ENCODE data around the gene OSER1. TPM values are rescaled to one million over a fixed set of nuclear protein-coding genes. Genes with fewer than 3 reads are reported as not detected.

Gene OSER1
- total RNA-seq, 1 experiment from 2014 or later, result 35.7 TPM

- no peak overlapping the region for H3K27ac ChIP-seq (ENCODE audit: insufficient read length, low read depth, low read length)
- H2AFZ ChIP-seq (ENCODE audit: low read length), result no peak overlapping the region
- H2AK5ac ChIP-seq (ENCODE audit: insufficient read length, low read length), result no peak overlapping the region
- no peak overlapping the region for H3T11ph ChIP-seq (ENCODE audit: low read length)
- no peaks in the 10 kb centered on the region for H3K79me2 ChIP-seq (ENCODE audit: insufficient read depth, low read length)
- no peaks in the 10 kb centered on the region for H3K27me3 ChIP-seq (ENCODE audit: insufficient read depth, low read length)
- Mint-ChIP-seq H3K36me3 (ENCODE audit: insufficient read depth in 1 of 3, low read depth in 3 of 3) (no peaks in the 10 kb centered on the region), H3K27ac (no peak overlapping the region), H3K4me1 (peaks cover 2 to 8% of the 10 kb centered on the region in 2 experiments), H3K27me3 (ENCODE audit: low read depth) (peaks cover 6% of the 10 kb centered on the region), H3K4me3 (no peak overlapping the region), H3K9me3 (no peaks in the 10 kb centered on the region; a peak in 1 of 5 replicates)
- no CpG with 5 or more reads among the region's 50 CpGs for WGBS (ENCODE audit: extremely low coverage, insufficient read length, low lambda C conversion rate)
- H4K8ac ChIP-seq (replicated peaks; ENCODE audit: insufficient read length, low read depth, low read length), result no peak overlapping the region
- H2BK5ac ChIP-seq (ENCODE audit: insufficient read length, low read length), result no peak overlapping the region
- H3K18ac ChIP-seq (ENCODE audit: insufficient read length, low read depth, low read length), result no peak overlapping the region
- H4K91ac ChIP-seq (ENCODE audit: insufficient read length, low read depth, low read length), result no peak overlapping the region
- H2BK15ac ChIP-seq (ENCODE audit: low read depth, low read length), result no peak overlapping the region
- no peak overlapping the region for H3K9ac ChIP-seq (ENCODE audit: extremely low read depth, insufficient read length, low read length)
- no peaks in the 10 kb centered on the region for H3K9me3 ChIP-seq (ENCODE audit: control insufficient read depth, low read depth, low read length)
- H2BK120ac ChIP-seq (ENCODE audit: low read depth, low read length, poor library complexity, severe bottlenecking), result no peak overlapping the region
- no peaks in the 10 kb centered on the region for H3K4me1 ChIP-seq (ENCODE audit: insufficient read depth, low read length)
- TF ChIP-seq, protein P1, sequence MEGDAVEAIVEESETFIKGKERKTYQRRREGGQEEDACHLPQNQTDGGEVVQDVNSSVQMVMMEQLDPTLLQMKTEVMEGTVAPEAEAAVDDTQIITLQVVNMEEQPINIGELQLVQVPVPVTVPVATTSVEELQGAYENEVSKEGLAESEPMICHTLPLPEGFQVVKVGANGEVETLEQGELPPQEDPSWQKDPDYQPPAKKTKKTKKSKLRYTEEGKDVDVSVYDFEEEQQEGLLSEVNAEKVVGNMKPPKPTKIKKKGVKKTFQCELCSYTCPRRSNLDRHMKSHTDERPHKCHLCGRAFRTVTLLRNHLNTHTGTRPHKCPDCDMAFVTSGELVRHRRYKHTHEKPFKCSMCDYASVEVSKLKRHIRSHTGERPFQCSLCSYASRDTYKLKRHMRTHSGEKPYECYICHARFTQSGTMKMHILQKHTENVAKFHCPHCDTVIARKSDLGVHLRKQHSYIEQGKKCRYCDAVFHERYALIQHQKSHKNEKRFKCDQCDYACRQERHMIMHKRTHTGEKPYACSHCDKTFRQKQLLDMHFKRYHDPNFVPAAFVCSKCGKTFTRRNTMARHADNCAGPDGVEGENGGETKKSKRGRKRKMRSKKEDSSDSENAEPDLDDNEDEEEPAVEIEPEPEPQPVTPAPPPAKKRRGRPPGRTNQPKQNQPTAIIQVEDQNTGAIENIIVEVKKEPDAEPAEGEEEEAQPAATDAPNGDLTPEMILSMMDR (conservative IDR thresholded peaks at IDR 0.05), result no peak
- no peak overlapping the region for H4K5ac ChIP-seq (ENCODE audit: insufficient read length, low read depth, low read length)
- no peak overlapping the region for H2BK12ac ChIP-seq (ENCODE audit: insufficient read length, low read depth, low read length)
- H3K14ac ChIP-seq (ENCODE audit: insufficient read depth, low read length), result no peak overlapping the region; the same call in 1 of the 2 replicates
- H3K23me2 ChIP-seq (ENCODE audit: insufficient read length, low read depth, low read length, poor library complexity, severe bottlenecking), result no peaks in the 10 kb centered on the region
- no peak overlapping the region for H3K23ac ChIP-seq (ENCODE audit: insufficient read length, low read depth, low read length)
- no peak overlapping the region for H3K4me2 ChIP-seq (ENCODE audit: insufficient read depth, insufficient read length, low read length)
- no peak for DNase-seq
- no peaks in the 10 kb centered on the region for H4K20me1 ChIP-seq (ENCODE audit: control insufficient read depth, insufficient read depth, insufficient read length)
- H3K79me1 ChIP-seq (ENCODE audit: insufficient read depth, low read depth, low read length, poor library complexity, severe bottlenecking), result no peaks in the 10 kb centered on the region
- H3K56ac ChIP-seq (ENCODE audit: insufficient read length, low read depth, low read length), result no peak overlapping the region
- H3K4ac ChIP-seq (ENCODE audit: low read depth, low read length), result no peak overlapping the region
- no peak overlapping the region for H2BK20ac ChIP-seq (ENCODE audit: low read depth, low read length, poor library complexity, severe bottlenecking)
These were observed 50.9 kb downstream of the OSER1 start for GRCh38 chr20:44159711-44160110.
